ENCODE data around the gene IDI2. TPM values are rescaled to one million over a fixed set of nuclear protein-coding genes. Genes with fewer than 3 reads are reported as not detected.

The IDI2 gene
- polyA plus RNA-seq, 4 donors: 0.03 TPM; not detected in 3

GRCh38 chr10:980468-981093 lies 45.1 kb downstream of the IDI2 start:
- no peaks in the 10 kb centered on the region for H3K27me3 ChIP-seq (ENCODE audit: control insufficient read depth in 3 of 3, insufficient read depth in 3 of 3, low read length in 3 of 3)
- H3K9me3 ChIP-seq (ENCODE audit: control insufficient read depth in 2 of 2, insufficient read depth in 1 of 2, low read depth in 1 of 2, low read length in 1 of 2): peaks cover 2 to 44% of the 10 kb centered on the region in 2 donors
- no peak for DNase-seq
- H3K4me3 ChIP-seq (ENCODE audit: low read depth in 1 of 3, low read length in 3 of 3): no peak overlapping the region
- H3K36me3 ChIP-seq (ENCODE audit: control insufficient read depth in 3 of 3, insufficient read depth in 2 of 3, low read depth in 1 of 3, low read length in 3 of 3): peaks cover 0 to 3% (median 0%) of the 10 kb centered on the region in 3 donors
- WGBS, 3 donors: 96 to 97% (median 96%) methylated on average over 5 of the region's 5 CpGs
- no peak overlapping the region for H3K27ac ChIP-seq (ENCODE audit: low read depth in 1 of 3, low read length in 2 of 3)
- H3K4me1 ChIP-seq (ENCODE audit: control insufficient read depth in 3 of 3, insufficient read depth in 2 of 3, low read depth in 1 of 3, low read length in 2 of 3): peaks cover 0 to 20% (median 0%) of the 10 kb centered on the region in 3 donors
- no peak for FAIRE-seq

GRCh38 chr10:978826-979421 lies 46.7 kb downstream of the IDI2 start:
- Histone ChIP-seq H3K4me3 (ENCODE audit: low read depth in 1 of 3, low read length in 3 of 3) (no peak overlapping the region), H3K4me1 (ENCODE audit: control insufficient read depth in 3 of 3, insufficient read depth in 2 of 3, low read depth in 1 of 3, low read length in 2 of 3) (peaks cover 0 to 16% (median 0%) of the 10 kb centered on the region in 3 donors), H3K27me3 (ENCODE audit: control insufficient read depth in 3 of 3, insufficient read depth in 3 of 3, low read length in 3 of 3) (no peaks in the 10 kb centered on the region), H3K9me3 (ENCODE audit: control insufficient read depth in 2 of 2, insufficient read depth in 1 of 2, low read depth in 1 of 2, low read length in 1 of 2) (peaks cover 2 to 44% of the 10 kb centered on the region in 2 donors), H3K36me3 (ENCODE audit: control insufficient read depth in 3 of 3, insufficient read depth in 2 of 3, low read depth in 1 of 3, low read length in 3 of 3) (peaks cover 0 to 3% (median 0%) of the 10 kb centered on the region in 3 donors), H3K27ac (ENCODE audit: low read depth in 1 of 3, low read length in 2 of 3) (no peak overlapping the region)
- FAIRE-seq (no peak), DNase-seq (no peak)
- 83 to 93% (median 93%) methylated on average over 2 of the region's 2 CpGs for WGBS, 3 donors

GRCh38 chr10:976316-976715 lies 49.3 kb downstream of the IDI2 start:
- peaks cover 0 to 21% (median 0%) of the 10 kb centered on the region in 3 donors for H3K4me1 ChIP-seq (ENCODE audit: control insufficient read depth in 3 of 3, insufficient read depth in 2 of 3, low read depth in 1 of 3, low read length in 2 of 3)
- H3K4me3 ChIP-seq (ENCODE audit: low read depth in 1 of 3, low read length in 3 of 3): no peak overlapping the region
- 94 to 96% (median 95%) methylated on average over 22 of the region's 22 CpGs for WGBS, 3 donors
- DNase-seq (no peak), FAIRE-seq (no peak)
- peaks cover 0 to 3% (median 0%) of the 10 kb centered on the region in 3 donors for H3K36me3 ChIP-seq (ENCODE audit: control insufficient read depth in 3 of 3, insufficient read depth in 2 of 3, low read depth in 1 of 3, low read length in 3 of 3)
- peaks cover 2 to 45% of the 10 kb centered on the region in 2 donors for H3K9me3 ChIP-seq (ENCODE audit: control insufficient read depth in 2 of 2, insufficient read depth in 1 of 2, low read depth in 1 of 2, low read length in 1 of 2)
- H3K27ac ChIP-seq (ENCODE audit: low read depth in 1 of 3, low read length in 2 of 3): no peak overlapping the region
- H3K27me3 ChIP-seq (ENCODE audit: control insufficient read depth in 3 of 3, insufficient read depth in 3 of 3, low read length in 3 of 3): no peaks in the 10 kb centered on the region

GRCh38 chr10:974785-975074 lies 50.9 kb downstream of the IDI2 start:
- WGBS, 3 donors: 91 to 95% (median 94%) methylated on average over 5 of the region's 5 CpGs
- Histone ChIP-seq H3K27me3 (ENCODE audit: control insufficient read depth in 3 of 3, insufficient read depth in 3 of 3, low read length in 3 of 3) (no peaks in the 10 kb centered on the region), H3K4me1 (ENCODE audit: control insufficient read depth in 3 of 3, insufficient read depth in 2 of 3, low read depth in 1 of 3, low read length in 2 of 3) (peaks cover 0 to 36% (median 0%) of the 10 kb centered on the region in 3 donors), H3K27ac (ENCODE audit: low read depth in 1 of 3, low read length in 2 of 3) (no peak overlapping the region), H3K36me3 (ENCODE audit: control insufficient read depth in 3 of 3, insufficient read depth in 2 of 3, low read depth in 1 of 3, low read length in 3 of 3) (peaks cover 0 to 3% (median 0%) of the 10 kb centered on the region in 3 donors), H3K9me3 (ENCODE audit: control insufficient read depth in 2 of 2, insufficient read depth in 1 of 2, low read depth in 1 of 2, low read length in 1 of 2) (peaks cover 0 to 29% of the 10 kb centered on the region in 2 donors), H3K4me3 (ENCODE audit: low read depth in 1 of 3, low read length in 3 of 3) (no peak overlapping the region)
- FAIRE-seq (no peak), DNase-seq (no peak)

GRCh38 chr10:974038-974784 lies 51.4 kb downstream of the IDI2 start:
- Histone ChIP-seq H3K9me3 (ENCODE audit: control insufficient read depth in 2 of 2, insufficient read depth in 1 of 2, low read depth in 1 of 2, low read length in 1 of 2) (peaks cover 0 to 26% of the 10 kb centered on the region in 2 donors), H3K4me3 (ENCODE audit: low read depth in 1 of 3, low read length in 3 of 3) (no peak overlapping the region), H3K36me3 (ENCODE audit: control insufficient read depth in 3 of 3, insufficient read depth in 2 of 3, low read depth in 1 of 3, low read length in 3 of 3) (peaks cover 0 to 3% (median 0%) of the 10 kb centered on the region in 3 donors), H3K4me1 (ENCODE audit: control insufficient read depth in 3 of 3, insufficient read depth in 2 of 3, low read depth in 1 of 3, low read length in 2 of 3) (peaks cover 0 to 36% (median 0%) of the 10 kb centered on the region in 3 donors), H3K27ac (ENCODE audit: low read depth in 1 of 3, low read length in 2 of 3) (no peak overlapping the region), H3K27me3 (ENCODE audit: control insufficient read depth in 3 of 3, insufficient read depth in 3 of 3, low read length in 3 of 3) (no peaks in the 10 kb centered on the region)
- peak; percentile 40 to 81 for DNase-seq
- no peak for FAIRE-seq
- 49 to 69% (median 61%) methylated on average over 20 of the region's 20 CpGs for WGBS, 3 donors

- H3K27me3 ChIP-seq (ENCODE audit: control insufficient read depth in 3 of 3, insufficient read depth in 3 of 3, low read length in 3 of 3): no peaks in the 10 kb centered on the region
- FAIRE-seq (no peak), DNase-seq (no peak)
- H3K27ac ChIP-seq (ENCODE audit: low read depth in 1 of 3, low read length in 2 of 3): no peak overlapping the region
- no peak overlapping the region for H3K4me3 ChIP-seq (ENCODE audit: low read depth in 1 of 3, low read length in 3 of 3)
- H3K9me3 ChIP-seq (ENCODE audit: control insufficient read depth in 2 of 2, insufficient read depth in 1 of 2, low read depth in 1 of 2, low read length in 1 of 2): peaks cover 0 to 18% of the 10 kb centered on the region in 2 donors
- WGBS, 3 donors: 86 to 93% (median 90%) methylated on average over 8 of the region's 8 CpGs
- H3K36me3 ChIP-seq (ENCODE audit: control insufficient read depth in 3 of 3, insufficient read depth in 2 of 3, low read depth in 1 of 3, low read length in 3 of 3): peaks cover 0 to 3% (median 0%) of the 10 kb centered on the region in 3 donors
- H3K4me1 ChIP-seq (ENCODE audit: control insufficient read depth in 3 of 3, insufficient read depth in 2 of 3, low read depth in 1 of 3, low read length in 2 of 3): peaks cover 0 to 36% (median 0%) of the 10 kb centered on the region in 3 donors
Observed at GRCh38 chr10:972763-973162, 52.9 kb downstream of the IDI2 start.

- Histone ChIP-seq H3K36me3 (ENCODE audit: control insufficient read depth in 3 of 3, insufficient read depth in 2 of 3, low read depth in 1 of 3, low read length in 3 of 3) (peaks cover 0 to 3% (median 0%) of the 10 kb centered on the region in 3 donors), H3K27me3 (ENCODE audit: control insufficient read depth in 3 of 3, insufficient read depth in 3 of 3, low read length in 3 of 3) (peaks cover 0 to 2% (median 0%) of the 10 kb centered on the region in 3 donors), H3K27ac (ENCODE audit: low read depth in 1 of 3, low read length in 2 of 3) (peak overlapping the region in 2 of 3 donors; percentile 33 to 69), H3K9me3 (ENCODE audit: control insufficient read depth in 2 of 2, insufficient read depth in 1 of 2, low read depth in 1 of 2, low read length in 1 of 2) (peaks cover 0 to 12% of the 10 kb centered on the region in 2 donors), H3K4me3 (ENCODE audit: low read depth in 1 of 3, low read length in 3 of 3) (no peak overlapping the region), H3K4me1 (ENCODE audit: control insufficient read depth in 3 of 3, insufficient read depth in 2 of 3, low read depth in 1 of 3, low read length in 2 of 3) (peaks cover 0 to 36% (median 0%) of the 10 kb centered on the region in 3 donors)
- FAIRE-seq (no peak), DNase-seq (peak; percentile 57 to 73)
- WGBS, 3 donors: 59 to 69% (median 69%) methylated on average over 12 of the region's 12 CpGs
Observed at GRCh38 chr10:971613-972012, 54.0 kb downstream of the IDI2 start.

- H3K9me3 ChIP-seq (ENCODE audit: control insufficient read depth in 2 of 2, insufficient read depth in 1 of 2, low read depth in 1 of 2, low read length in 1 of 2): peaks cover 0 to 9% of the 10 kb centered on the region in 2 donors
- WGBS, 3 donors: 46 to 59% (median 59%) methylated on average over 4 of the region's 4 CpGs
- H3K36me3 ChIP-seq (ENCODE audit: control insufficient read depth in 3 of 3, insufficient read depth in 2 of 3, low read depth in 1 of 3, low read length in 3 of 3): no peaks in the 10 kb centered on the region
- H3K4me1 ChIP-seq (ENCODE audit: control insufficient read depth in 3 of 3, insufficient read depth in 2 of 3, low read depth in 1 of 3, low read length in 2 of 3): peaks cover 0 to 36% (median 0%) of the 10 kb centered on the region in 3 donors
- FAIRE-seq (no peak), DNase-seq (peak in 1 of 2 donors; percentile 57)
- no peak overlapping the region for H3K4me3 ChIP-seq (ENCODE audit: low read depth in 1 of 3, low read length in 3 of 3)
- peak overlapping the region in 1 of 3 donors; percentile 69 for H3K27ac ChIP-seq (ENCODE audit: low read depth in 1 of 3, low read length in 2 of 3)
- peaks cover 0 to 2% (median 0%) of the 10 kb centered on the region in 3 donors for H3K27me3 ChIP-seq (ENCODE audit: control insufficient read depth in 3 of 3, insufficient read depth in 3 of 3, low read length in 3 of 3)
Observed at GRCh38 chr10:971150-971542, 54.5 kb downstream of the IDI2 start.
